Testis (tissue), 3 donors: ENCODE measurements around the gene RAPGEF4. TPM values are rescaled to one million over a fixed set of nuclear protein-coding genes. Genes with fewer than 3 reads are reported as not detected.
A peak's percentile ranks its signal among the peaks of the same experiment; 100 is the strongest.

ENCODE experiments used
- DNase-seq: peaks from one replicate; pipeline ENCODE4 v3.0.0-alpha.2; 2019
- H3K27ac ChIP-seq, 2 donors: fragments of 200-600 bp; sonication (generic); one replicate each; pipeline ENCODE4 v1.5.1; 2019
- H3K27me3 ChIP-seq: fragments of 200-600 bp; sonication (generic); one replicate; pipeline ENCODE4 v1.5.1; 2019
- H3K36me3 ChIP-seq: fragments of 200-600 bp; sonication (generic); one replicate; pipeline ENCODE4 v1.5.1; 2017; ENCODE audit warnings: low read depth; ENCODE audit errors: missing control alignments
- H3K4me1 ChIP-seq: fragments of 200-600 bp; sonication (generic); one replicate; pipeline ENCODE4 v1.5.1; 2019
- H3K4me3 ChIP-seq, 2 donors: fragments of 200-600 bp; sonication (generic); one replicate each; pipeline ENCODE4 v1.5.1; 2017 to 2019
- H3K9me3 ChIP-seq: fragments of 200-600 bp; sonication (generic); one replicate; pipeline ENCODE4 v1.5.1; 2017
- POLR2A ChIP-seq: fragments of 450-650 bp; IDR thresholded peaks from one replicate; pipeline ENCODE4 v1.6.1; 2017; ENCODE audit warnings: antibody characterized with exemption, mild to moderate bottlenecking, moderate library complexity
- WGBS, 2 donors: methylation state at CpG; one replicate each; pipeline ENCODE4 v1.1.5; 2018; 5-methylcytosine and 5-hydroxymethylcytosine counted together
- intact Hi-C: fragments of 100-400 bp; cut with DNase I; formaldehyde crosslinking; loops from one replicate; pipeline ENCODE4 v1.15.1; 2023; ENCODE audit warnings: low total_unique reads
- polyA plus RNA-seq: library from polyadenylated mRNA; stranded (reverse); fragments of 350-450 nt; fragmentation: Illumina TruSeq; extraction: RNeasy Lipid Tissue Mini Kit (QIAGEN cat#74804); gene quantifications from one replicate; pipeline ENCODE4 v1.2.3, GENCODE V29; 2014; ENCODE audit warnings: low read depth, low replicate concordance; ENCODE audit not compliant: insufficient read depth
- total RNA-seq, 2 donors: library from RNA; depleted of rRNA; stranded (reverse); fragments of >200 nt; gene quantifications; one replicate each; pipeline ENCODE4 v1.2.3, GENCODE V29; 2016
- TF ChIP-seq, protein P1 (sequence below), 3 experiments: fragments of 450-650 bp in 2 of 3; fragments of 200-600 bp in 1 of 3; sonication (generic) in 1 of 3; IDR thresholded peaks; one replicate each; pipeline ENCODE4 v1.5.1; 2016 to 2019; ENCODE audit warnings: antibody characterized with exemption in 3 of 3, mild to moderate bottlenecking in 2 of 3, moderate library complexity in 1 of 3

Gene RAPGEF4
- total and polyA plus RNA-seq, 3 donors from 2014 or later = 14.3 to 42.6 (median 22.5) TPM

DNA sequence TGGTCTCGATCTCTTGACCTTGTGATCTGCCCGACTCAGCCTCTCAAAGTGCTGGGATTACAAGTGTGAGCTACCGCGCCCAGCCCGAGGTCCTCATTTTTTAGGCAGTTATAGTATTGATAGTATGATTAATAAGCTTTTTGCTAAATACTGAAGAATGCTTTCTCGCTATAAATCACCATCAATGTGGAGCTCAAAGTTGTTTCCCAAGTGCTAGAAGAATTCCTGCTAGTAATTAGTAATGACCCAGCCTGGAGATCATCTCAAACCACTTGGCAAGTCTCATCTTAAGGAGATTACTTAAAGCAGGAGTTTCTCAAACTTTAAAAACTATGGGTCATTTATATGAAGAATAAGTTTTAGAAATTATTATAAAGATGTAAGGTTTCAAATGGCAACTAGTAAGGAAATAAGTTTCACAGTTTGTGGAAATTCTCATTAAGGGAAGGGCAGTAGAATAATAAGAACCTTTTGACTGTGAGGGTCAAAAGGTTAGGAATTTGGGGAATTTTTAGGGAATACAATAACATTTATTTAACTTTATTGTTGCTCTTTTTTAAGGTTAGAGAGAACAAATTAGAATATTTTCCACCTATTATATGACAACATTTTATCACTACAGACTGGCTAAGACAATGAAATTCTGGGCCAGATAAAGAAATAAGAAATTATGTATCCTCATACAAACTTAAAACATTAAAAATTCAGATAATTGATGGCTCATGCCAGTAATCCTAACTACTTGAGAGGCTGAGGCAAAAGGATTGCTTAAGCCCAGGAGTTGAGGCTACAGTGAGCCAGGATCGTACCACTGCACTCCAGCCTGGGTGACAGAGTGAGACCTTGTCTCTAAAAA, 191.4 kb downstream of the RAPGEF4 start:
- DNase-seq = peak; percentile 36
- TF ChIP-seq, protein P1, sequence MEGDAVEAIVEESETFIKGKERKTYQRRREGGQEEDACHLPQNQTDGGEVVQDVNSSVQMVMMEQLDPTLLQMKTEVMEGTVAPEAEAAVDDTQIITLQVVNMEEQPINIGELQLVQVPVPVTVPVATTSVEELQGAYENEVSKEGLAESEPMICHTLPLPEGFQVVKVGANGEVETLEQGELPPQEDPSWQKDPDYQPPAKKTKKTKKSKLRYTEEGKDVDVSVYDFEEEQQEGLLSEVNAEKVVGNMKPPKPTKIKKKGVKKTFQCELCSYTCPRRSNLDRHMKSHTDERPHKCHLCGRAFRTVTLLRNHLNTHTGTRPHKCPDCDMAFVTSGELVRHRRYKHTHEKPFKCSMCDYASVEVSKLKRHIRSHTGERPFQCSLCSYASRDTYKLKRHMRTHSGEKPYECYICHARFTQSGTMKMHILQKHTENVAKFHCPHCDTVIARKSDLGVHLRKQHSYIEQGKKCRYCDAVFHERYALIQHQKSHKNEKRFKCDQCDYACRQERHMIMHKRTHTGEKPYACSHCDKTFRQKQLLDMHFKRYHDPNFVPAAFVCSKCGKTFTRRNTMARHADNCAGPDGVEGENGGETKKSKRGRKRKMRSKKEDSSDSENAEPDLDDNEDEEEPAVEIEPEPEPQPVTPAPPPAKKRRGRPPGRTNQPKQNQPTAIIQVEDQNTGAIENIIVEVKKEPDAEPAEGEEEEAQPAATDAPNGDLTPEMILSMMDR (IDR thresholded peaks at IDR 0.05) = no peak
- no peak for TF ChIP-seq POLR2A
- H3K9me3 ChIP-seq = no peaks in the 10 kb centered on the region
- no peaks in the 10 kb centered on the region for H3K36me3 ChIP-seq
- H3K27me3 ChIP-seq = no peaks in the 10 kb centered on the region
- WGBS, 2 donors = 76 to 79% methylated on average over 7 of the region's 7 CpGs
- H3K4me3 ChIP-seq = no peak overlapping the region
- peak overlapping the region; percentile 71 to 86 for H3K27ac ChIP-seq
- intact Hi-C loops = no loop called here
- peaks cover 46% of the 10 kb centered on the region for H3K4me1 ChIP-seq

DNA sequence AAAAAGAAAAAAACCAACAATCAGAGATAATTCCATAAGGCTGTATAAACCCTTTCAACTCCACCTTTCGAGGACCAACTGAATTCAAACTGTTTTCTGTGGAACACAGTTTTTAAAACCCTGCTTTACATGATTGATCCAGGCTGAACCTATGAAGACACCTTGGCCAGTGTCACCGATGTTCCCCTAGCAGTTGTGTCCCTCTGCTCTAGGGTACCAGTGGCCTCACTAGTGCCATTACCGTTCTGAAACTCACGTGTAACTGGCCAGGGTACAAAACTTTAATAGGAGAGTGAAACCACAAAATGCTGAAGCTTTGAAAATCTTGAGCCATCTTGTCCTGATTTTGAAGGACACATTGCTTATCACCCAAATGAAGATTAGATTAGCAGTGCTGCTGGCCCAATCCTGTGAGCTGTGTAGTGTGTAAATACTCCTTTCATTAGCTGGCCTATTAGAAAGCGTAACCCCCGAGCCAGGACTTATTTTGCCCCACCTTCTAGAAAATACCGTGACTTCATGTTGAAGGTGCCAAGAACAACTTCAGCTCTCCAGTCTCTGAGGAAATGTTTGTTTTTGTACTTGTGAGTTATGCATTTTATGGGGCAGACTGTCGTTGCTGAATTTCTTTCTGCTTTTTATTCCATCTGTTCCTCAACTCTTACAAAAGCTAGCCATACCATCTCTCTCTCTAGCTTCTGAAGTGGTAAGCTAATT, 192.2 kb downstream of the RAPGEF4 start:
- Histone ChIP-seq H3K36me3 (no peaks in the 10 kb centered on the region), H3K4me3 (peak overlapping the region in 1 of 2 donors; percentile 44), H3K4me1 (peaks cover 49% of the 10 kb centered on the region), H3K9me3 (no peaks in the 10 kb centered on the region), H3K27ac (peak overlapping the region; percentile 71 to 86), H3K27me3 (no peaks in the 10 kb centered on the region)
- DNase-seq = peak; percentile 76
- TF ChIP-seq POLR2A = no peak
- TF ChIP-seq, protein P1 (IDR thresholded peaks at IDR 0.05) = no peak
- 26 to 37% methylated on average over 8 of the region's 8 CpGs for WGBS, 2 donors
- intact Hi-C loops = no loop called here

DNA sequence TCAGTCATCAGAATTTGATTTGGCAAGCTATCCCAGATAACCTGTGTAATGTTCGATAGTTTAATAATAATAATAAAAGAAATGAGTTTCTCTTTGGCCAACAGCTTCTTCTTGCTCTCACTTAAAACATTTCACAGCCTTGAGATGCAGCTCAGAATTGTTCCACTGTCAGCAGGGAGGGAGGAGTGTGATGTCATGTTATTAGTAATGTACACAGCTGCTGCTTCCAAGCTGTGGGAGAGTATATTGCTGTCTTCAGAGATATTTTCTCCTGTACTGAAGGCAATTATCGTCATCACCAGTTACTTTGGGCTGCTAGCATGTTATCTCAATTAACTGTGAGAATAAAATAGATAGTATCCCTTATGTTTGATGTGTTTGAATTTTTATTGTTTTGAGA, 193.1 kb downstream of the RAPGEF4 start:
- Histone ChIP-seq H3K4me1 (peaks cover 49% of the 10 kb centered on the region), H3K27me3 (no peaks in the 10 kb centered on the region), H3K27ac (peak overlapping the region; percentile 71 to 86), H3K36me3 (no peaks in the 10 kb centered on the region), H3K4me3 (peak overlapping the region in 1 of 2 donors; percentile 44), H3K9me3 (no peaks in the 10 kb centered on the region)
- intact Hi-C loops = no loop called here
- WGBS, 2 donors = 30 to 59% methylated on average over 2 of the region's 2 CpGs
- peak; percentile 48 for DNase-seq
- TF ChIP-seq, protein P1 (IDR thresholded peaks at IDR 0.05) = no peak
- TF ChIP-seq POLR2A = no peak

DNA sequence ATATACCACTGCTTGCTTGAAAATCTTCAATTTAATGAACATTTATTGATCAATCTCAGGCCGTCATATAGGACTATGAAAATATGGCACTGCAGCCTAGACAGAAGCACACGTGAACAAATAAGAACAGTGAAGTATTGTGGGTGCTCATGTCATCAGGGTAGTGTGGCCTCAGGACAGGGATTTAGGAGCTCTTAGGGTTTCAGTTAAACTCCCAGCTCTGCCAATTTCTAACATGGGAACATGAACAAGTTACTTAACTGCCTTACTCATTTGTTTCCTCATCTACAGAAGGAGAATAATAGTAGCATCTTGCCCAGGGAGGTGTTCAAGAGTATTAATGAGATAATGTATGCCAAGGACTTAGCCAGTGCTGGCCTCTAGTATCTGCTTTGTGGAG, 194.0 kb downstream of the RAPGEF4 start:
- Histone ChIP-seq H3K27ac (peak overlapping the region in 1 of 2 donors; percentile 71), H3K27me3 (no peaks in the 10 kb centered on the region), H3K4me3 (no peak overlapping the region), H3K36me3 (no peaks in the 10 kb centered on the region), H3K4me1 (peaks cover 49% of the 10 kb centered on the region), H3K9me3 (no peaks in the 10 kb centered on the region)
- TF ChIP-seq, protein P1 (IDR thresholded peaks at IDR 0.05) = no peak
- TF ChIP-seq POLR2A = no peak
- intact Hi-C loops = loop anchor here (10.0 kb wide), 2 partner anchors 65 to 115 kb away; no protein-coding TSS in a partner anchor
- DNase-seq = no peak
- WGBS, 2 donors = 83 to 84% methylated on average over 2 of the region's 2 CpGs
